LNCAP (cell line): ENCODE results near the gene FAM120C.

Source experiments
- CTCF ChIP-seq: fragments of 450-650 bp; IDR thresholded peaks from 2 replicates; pipeline ENCODE4 v1.5.1; 2017; ENCODE audit warnings: mild to moderate bottlenecking

Gene FAM120C

GRCh38 chrX:54194982-54195588 is 12.0 kb upstream of the FAM120C start:
- no peak for TF ChIP-seq CTCF

GRCh38 chrX:54193085-54193821 is 10.2 kb upstream of the FAM120C start:
- TF ChIP-seq CTCF = no peak

- TF ChIP-seq CTCF = no peak
Measured at GRCh38 chrX:54184474-54184873, 1.4 kb upstream of the FAM120C start.

GRCh38 chrX:54182194-54182863 is 725 bp downstream of the FAM120C start:
- no peak for TF ChIP-seq CTCF

- TF ChIP-seq CTCF = no peak
Measured at GRCh38 chrX:54181202-54181953, 1.7 kb downstream of the FAM120C start.

GRCh38 chrX:54180403-54180802 is 2.7 kb downstream of the FAM120C start:
- TF ChIP-seq CTCF = no peak
